Sigmoid colon (tissue), 7 donors: ENCODE measurements around the gene TBCEL. TPM values are rescaled to one million over a fixed set of nuclear protein-coding genes. Genes with fewer than 3 reads are reported as not detected.

ENCODE experiments used
- DNase-seq: peaks from one replicate; pipeline ENCODE4 v3.0.0-alpha.2; 2019
- H3K27ac ChIP-seq, 4 donors: fragments of 200-600 bp; sonication (generic); one replicate each; pipeline ENCODE4 v1.5.1; 2016 to 2019; ENCODE audit warnings: mild to moderate bottlenecking in 1 of 4
- H3K27me3 ChIP-seq, 3 donors: fragments of 200-600 bp; sonication (generic); one replicate each; pipeline ENCODE4 v1.5.1; 2019; ENCODE audit warnings: mild to moderate bottlenecking in 1 of 3
- H3K36me3 ChIP-seq, 4 donors: fragments of 200-600 bp; sonication (generic); one replicate each; pipeline ENCODE4 v1.5.1; 2016 to 2019
- H3K4me1 ChIP-seq, 4 donors: fragments of 200-600 bp; sonication (generic); one replicate each; pipeline ENCODE4 v1.5.1; 2017 to 2019
- H3K4me3 ChIP-seq, 4 donors: fragments of 200-600 bp; sonication (generic); one replicate each; pipeline ENCODE4 v1.5.1; 2017 to 2019; ENCODE audit warnings: mild to moderate bottlenecking in 2 of 4, moderate library complexity in 1 of 4
- H3K9me3 ChIP-seq, 4 donors: fragments of 200-600 bp in 3 of 4; sonication (generic) in 3 of 4; one replicate each; pipeline versions ENCODE4 v1.5.1 to v1.6.1; 2013 to 2019
- CTCF ChIP-seq, 4 experiments: fragments of 450-650 bp in 3 of 4; fragments of 200-600 bp in 1 of 4; IDR thresholded peaks; one replicate each; pipeline ENCODE4 v1.5.1; 2016 to 2019; ENCODE audit warnings: antibody characterized with exemption in 4 of 4, mild to moderate bottlenecking in 3 of 4, moderate library complexity in 2 of 4
- EP300 ChIP-seq, 4 donors: sonication (generic); formaldehyde crosslinking; IDR thresholded peaks; one replicate each; pipeline ENCODE4 v1.6.1; 2017; ENCODE audit warnings: antibody characterized with exemption in 4 of 4
- POLR2A ChIP-seq, 2 donors: fragments of 450-650 bp; IDR thresholded peaks; one replicate each; pipeline ENCODE4 v1.6.1; 2016; ENCODE audit warnings: antibody characterized with exemption in 2 of 2, mild to moderate bottlenecking in 2 of 2, moderate library complexity in 2 of 2
- POLR2AphosphoS5 ChIP-seq, 4 donors: sonication (generic); formaldehyde crosslinking; IDR thresholded peaks; one replicate each; pipeline ENCODE4 v1.6.1; 2017; ENCODE audit warnings: antibody characterized with exemption in 4 of 4
- WGBS, 2 donors: extraction: QIAGEN DNeasy Blood & Tissue Kit; methylation state at CpG; one replicate each; pipeline ENCODE4 v1.1.7; 2013; 5-methylcytosine and 5-hydroxymethylcytosine counted together
- intact Hi-C: fragments of 100-400 bp; cut with DNase I; formaldehyde crosslinking; loops from one replicate; pipeline ENCODE4 v1.15.1; 2023
- polyA plus RNA-seq, 3 donors: library from polyadenylated mRNA; stranded (reverse); fragments of 200-250 nt; gene quantifications; one replicate each; pipeline ENCODE4 v1.2.3, GENCODE V29; 2013
- total RNA-seq, 4 donors: library from RNA; depleted of rRNA; stranded (reverse); fragments of >200 nt; gene quantifications; one replicate each; pipeline ENCODE4 v1.1.0, GENCODE V29; 2016
- donor health status: healthy with polysubstance abuse.
- donor health status: Bipolar disorder and iron deficiency.
- donor health status: healthy.

TBCEL gene
- total and polyA plus RNA-seq, 7 donors: 4.2 to 53.3 (median 22.4) TPM

DNA sequence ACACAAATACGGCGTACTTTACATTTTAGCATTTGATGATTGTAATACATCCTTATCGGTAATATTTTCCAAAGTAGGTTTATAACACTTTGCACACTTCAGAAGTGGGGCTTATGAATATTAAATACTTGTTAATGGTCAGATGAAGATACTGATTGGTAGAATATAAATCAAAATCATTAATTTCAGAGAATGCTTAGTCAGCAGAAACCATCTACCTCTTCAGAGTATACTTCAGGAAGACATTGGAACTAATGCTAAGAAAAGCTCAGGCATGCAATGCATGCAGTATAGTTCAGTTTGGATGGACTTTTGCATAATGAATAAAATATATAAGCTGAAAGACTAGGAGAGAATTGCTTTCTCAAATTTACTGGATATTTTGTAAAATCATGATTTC lies 57.4 kb downstream of the TBCEL start:
- intact Hi-C loops: no loop called here
- 96 to 97% methylated on average over 3 of the region's 3 CpGs for WGBS, 2 donors
- TF ChIP-seq EP300 (IDR thresholded peaks at IDR 0.05) (no peak), POLR2A (IDR thresholded peaks at IDR 0.05) (no peak), POLR2AphosphoS5 (IDR thresholded peaks at IDR 0.05) (no peak), CTCF (IDR thresholded peaks at IDR 0.05) (no peak)
- H3K4me1 ChIP-seq: no peaks in the 10 kb centered on the region
- H3K27ac ChIP-seq: no peak overlapping the region
- peaks cover 0 to 7% (median 2%) of the 10 kb centered on the region in 4 donors for H3K36me3 ChIP-seq
- no peak overlapping the region for H3K4me3 ChIP-seq
- no peak for DNase-seq
- no peaks in the 10 kb centered on the region for H3K9me3 ChIP-seq
- no peaks in the 10 kb centered on the region for H3K27me3 ChIP-seq

DNA sequence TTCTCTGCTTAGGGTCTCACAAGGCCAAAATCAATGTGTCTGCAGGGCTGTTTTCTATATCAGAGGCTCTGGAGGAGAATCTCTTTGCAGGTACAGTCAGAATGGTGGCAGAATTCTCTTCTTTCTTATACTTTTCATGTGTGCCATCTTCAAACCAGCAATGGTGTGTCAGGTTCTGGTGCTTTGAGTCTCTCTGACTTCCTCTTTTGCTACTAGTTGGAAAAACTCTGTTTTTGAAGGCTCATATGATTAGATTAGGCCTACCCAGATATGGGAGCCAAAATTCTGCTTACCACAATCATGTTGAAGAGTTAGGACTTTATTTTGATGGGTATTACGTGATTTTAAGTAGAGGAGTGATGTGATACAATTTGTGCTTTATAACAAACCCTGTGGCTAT lies 58.3 kb downstream of the TBCEL start:
- Histone ChIP-seq H3K36me3 (peaks cover 2 to 15% (median 5%) of the 10 kb centered on the region in 4 donors), H3K9me3 (no peaks in the 10 kb centered on the region), H3K4me3 (no peak overlapping the region), H3K27ac (no peak overlapping the region), H3K27me3 (no peaks in the 10 kb centered on the region), H3K4me1 (no peaks in the 10 kb centered on the region)
- 90 to 96% methylated on average over 1 of the region's 1 CpG for WGBS, 2 donors
- no peak for DNase-seq
- TF ChIP-seq POLR2AphosphoS5 (IDR thresholded peaks at IDR 0.05): no peak
- no peak for TF ChIP-seq POLR2A (IDR thresholded peaks at IDR 0.05)
- TF ChIP-seq CTCF (IDR thresholded peaks at IDR 0.05): no peak
- TF ChIP-seq EP300 (IDR thresholded peaks at IDR 0.05): no peak
- intact Hi-C loops: no loop called here

DNA sequence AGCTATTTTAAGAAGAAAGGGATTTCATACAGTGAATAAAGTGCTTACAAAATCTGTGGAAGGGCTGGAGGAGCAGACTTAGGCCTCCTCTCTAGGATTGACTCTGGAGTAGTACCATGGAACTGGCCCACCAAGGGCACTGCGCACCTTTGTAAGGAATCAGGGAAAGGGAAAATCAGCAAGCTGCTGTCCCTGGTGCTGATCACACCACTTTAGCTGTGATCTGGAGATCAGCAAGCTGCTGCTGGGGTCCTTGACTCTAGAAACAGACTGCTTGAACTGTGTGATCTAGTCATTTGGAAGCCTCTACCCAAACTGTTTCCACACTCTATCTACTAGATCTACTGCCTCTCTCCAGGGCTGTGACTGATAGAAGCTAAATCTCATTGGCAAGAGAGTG lies 58.8 kb downstream of the TBCEL start:
- Histone ChIP-seq H3K4me1 (no peaks in the 10 kb centered on the region), H3K27me3 (no peaks in the 10 kb centered on the region), H3K9me3 (no peaks in the 10 kb centered on the region), H3K27ac (no peak overlapping the region), H3K36me3 (peaks cover 3 to 20% (median 6%) of the 10 kb centered on the region in 4 donors), H3K4me3 (no peak overlapping the region)
- TF ChIP-seq CTCF (IDR thresholded peaks at IDR 0.05): no peak
- 98 to 100% methylated on average over 1 of the region's 1 CpG for whole genome bisulfite sequencing, 2 donors
- DNase-seq: no peak
- intact Hi-C loops: no loop called here

DNA sequence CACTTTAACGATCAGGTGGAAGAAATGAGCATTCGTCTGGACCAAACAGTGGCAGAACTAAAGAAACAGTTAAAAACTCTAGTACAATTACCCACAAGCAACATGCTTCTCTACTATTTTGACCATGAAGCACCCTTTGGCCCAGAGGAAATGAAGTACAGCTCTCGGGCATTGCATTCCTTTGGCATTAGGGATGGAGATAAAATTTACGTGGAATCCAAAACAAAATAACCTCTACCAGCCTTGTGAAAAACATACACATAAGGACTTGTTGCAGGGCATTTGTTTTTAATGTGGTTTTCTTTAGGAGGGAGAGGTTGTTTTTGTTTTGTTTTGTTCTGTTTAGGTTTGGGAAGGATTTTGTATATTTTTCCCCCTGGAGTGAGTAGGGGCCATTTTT lies 63.0 kb downstream of the TBCEL start:
- WGBS, 2 donors: 94 to 95% methylated on average over 4 of the region's 4 CpGs
- DNase-seq: no peak
- peaks cover 3 to 29% (median 6%) of the 10 kb centered on the region in 4 donors for H3K36me3 ChIP-seq
- no peaks in the 10 kb centered on the region for H3K27me3 ChIP-seq
- no peaks in the 10 kb centered on the region for H3K9me3 ChIP-seq
- TF ChIP-seq CTCF (IDR thresholded peaks at IDR 0.05) (no peak), POLR2AphosphoS5 (IDR thresholded peaks at IDR 0.05) (no peak), POLR2A (IDR thresholded peaks at IDR 0.05) (no peak), EP300 (IDR thresholded peaks at IDR 0.05) (no peak)
- H3K4me1 ChIP-seq: no peaks in the 10 kb centered on the region
- intact Hi-C loops: no loop called here
- H3K27ac ChIP-seq: no peak overlapping the region
- no peak overlapping the region for H3K4me3 ChIP-seq

DNA sequence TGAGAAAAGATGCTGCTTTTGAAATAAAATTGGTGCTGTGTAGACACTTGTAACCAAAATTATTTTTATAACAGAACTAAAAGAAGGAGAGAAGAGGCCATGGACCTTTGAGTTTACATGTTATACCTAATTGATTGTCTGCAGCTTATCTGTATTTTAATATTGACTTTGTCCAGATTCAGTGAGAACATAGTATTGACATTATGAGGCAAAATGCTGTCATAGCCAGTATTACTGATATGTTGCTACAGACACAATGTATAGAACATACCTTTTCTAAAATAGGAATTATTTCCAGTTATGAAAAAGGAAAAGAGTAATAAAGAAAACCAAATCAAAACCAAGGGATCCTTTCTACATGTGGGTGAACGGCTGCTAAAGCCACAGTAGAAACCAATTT lies 65.7 kb downstream of the TBCEL start:
- Histone ChIP-seq H3K4me3 (no peak overlapping the region), H3K27me3 (no peaks in the 10 kb centered on the region), H3K4me1 (no peaks in the 10 kb centered on the region), H3K9me3 (no peaks in the 10 kb centered on the region), H3K27ac (no peak overlapping the region), H3K36me3 (peaks cover 3 to 22% (median 6%) of the 10 kb centered on the region in 4 donors)
- no peak for DNase-seq
- WGBS, 2 donors: 96 to 97% methylated on average over 1 of the region's 1 CpG
- no peak for TF ChIP-seq EP300 (IDR thresholded peaks at IDR 0.05)
- intact Hi-C loops: no loop called here
